Measurements from ENCODE around the gene CREB5.

DNA sequence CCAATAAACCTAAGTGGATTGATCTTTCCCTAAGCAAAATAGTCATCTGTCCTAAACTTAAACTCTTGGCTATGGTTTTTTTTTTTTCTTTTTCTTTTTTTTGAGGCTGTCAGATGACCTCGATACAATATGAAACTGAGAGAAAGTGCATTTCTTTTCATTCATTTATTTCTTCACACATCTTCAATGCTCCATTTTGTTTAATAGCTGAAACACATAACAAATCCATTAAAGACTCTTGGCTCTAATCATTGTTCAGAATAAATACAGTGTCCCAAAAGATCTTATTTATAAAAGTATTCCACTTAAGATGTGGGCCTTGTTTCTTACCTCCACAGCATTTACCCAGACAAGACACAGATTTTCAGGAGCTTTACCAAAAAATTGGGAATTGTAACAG lies 350.3 kb downstream of the CREB5 start:
- TF ChIP-seq, protein P1, sequence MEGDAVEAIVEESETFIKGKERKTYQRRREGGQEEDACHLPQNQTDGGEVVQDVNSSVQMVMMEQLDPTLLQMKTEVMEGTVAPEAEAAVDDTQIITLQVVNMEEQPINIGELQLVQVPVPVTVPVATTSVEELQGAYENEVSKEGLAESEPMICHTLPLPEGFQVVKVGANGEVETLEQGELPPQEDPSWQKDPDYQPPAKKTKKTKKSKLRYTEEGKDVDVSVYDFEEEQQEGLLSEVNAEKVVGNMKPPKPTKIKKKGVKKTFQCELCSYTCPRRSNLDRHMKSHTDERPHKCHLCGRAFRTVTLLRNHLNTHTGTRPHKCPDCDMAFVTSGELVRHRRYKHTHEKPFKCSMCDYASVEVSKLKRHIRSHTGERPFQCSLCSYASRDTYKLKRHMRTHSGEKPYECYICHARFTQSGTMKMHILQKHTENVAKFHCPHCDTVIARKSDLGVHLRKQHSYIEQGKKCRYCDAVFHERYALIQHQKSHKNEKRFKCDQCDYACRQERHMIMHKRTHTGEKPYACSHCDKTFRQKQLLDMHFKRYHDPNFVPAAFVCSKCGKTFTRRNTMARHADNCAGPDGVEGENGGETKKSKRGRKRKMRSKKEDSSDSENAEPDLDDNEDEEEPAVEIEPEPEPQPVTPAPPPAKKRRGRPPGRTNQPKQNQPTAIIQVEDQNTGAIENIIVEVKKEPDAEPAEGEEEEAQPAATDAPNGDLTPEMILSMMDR (IDR thresholded peaks at IDR 0.05 in 8 of 11, conservative IDR thresholded peaks at IDR 0.05 in 3 of 11), result no peak
- no peak for TF ChIP-seq POLR2A (IDR thresholded peaks at IDR 0.05)
- TF ChIP-seq POLR2AphosphoS5 (IDR thresholded peaks at IDR 0.05), result no peak

Data from spleen (tissue), 7 donors.